GM18498 (cell line): ENCODE measurements around the gene MYO1E.
A peak's percentile ranks its signal among the peaks of the same experiment; 100 is the strongest.

ENCODE experiments used
- ATAC-seq: cut with Tn5 transposase; IDR thresholded peaks from one replicate; pipeline ENCODE4 v1.9.1; 2021; ENCODE audit warnings: mild to moderate bottlenecking, moderate library complexity; ENCODE audit not compliant: unreplicated experiment

MYO1E gene

GRCh38 chr15:59203008-59203407 lies 169.7 kb downstream of the MYO1E start:
- ATAC-seq = no peak

- no peak for ATAC-seq
These were observed 172.1 kb downstream of the MYO1E start for GRCh38 chr15:59200560-59200959.

GRCh38 chr15:59199626-59200465 lies 172.8 kb downstream of the MYO1E start:
- no peak for ATAC-seq

GRCh38 chr15:59197454-59197853 lies 175.2 kb downstream of the MYO1E start:
- no peak for ATAC-seq

- ATAC-seq = no peak
These were observed 176.3 kb downstream of the MYO1E start for GRCh38 chr15:59196416-59196815.

- ATAC-seq = no peak
These were observed 177.9 kb downstream of the MYO1E start for GRCh38 chr15:59194639-59195325.

GRCh38 chr15:59191855-59192237 lies 180.8 kb downstream of the MYO1E start:
- ATAC-seq = no peak

GRCh38 chr15:59190291-59190690 lies 182.4 kb downstream of the MYO1E start:
- no peak for ATAC-seq

GRCh38 chr15:59189241-59189640 lies 183.4 kb downstream of the MYO1E start:
- ATAC-seq = no peak

- no peak for ATAC-seq
These were observed 186.2 kb downstream of the MYO1E start for GRCh38 chr15:59186501-59186900.

GRCh38 chr15:59185725-59186124 lies 186.9 kb downstream of the MYO1E start:
- no peak for ATAC-seq

GRCh38 chr15:59180945-59181600 lies 191.6 kb downstream of the MYO1E start:
- no peak for ATAC-seq

- no peak for ATAC-seq
These were observed 193.0 kb downstream of the MYO1E start for GRCh38 chr15:59179717-59180116.

GRCh38 chr15:59178151-59178695 lies 194.4 kb downstream of the MYO1E start:
- ATAC-seq = no peak

- no peak for ATAC-seq
These were observed 195.4 kb downstream of the MYO1E start for GRCh38 chr15:59177317-59177660.

GRCh38 chr15:59176653-59177316 lies 195.9 kb downstream of the MYO1E start:
- ATAC-seq = no peak

GRCh38 chr15:59174835-59175831 lies 197.5 kb downstream of the MYO1E start:
- ATAC-seq = peak; percentile 74

GRCh38 chr15:59174151-59174834 lies 198.4 kb downstream of the MYO1E start:
- no peak for ATAC-seq

- ATAC-seq = no peak
These were observed 199.5 kb downstream of the MYO1E start for GRCh38 chr15:59173194-59173593.
